ENCODE data around the gene FOXA2. TPM values are rescaled to one million over a fixed set of nuclear protein-coding genes. Genes with fewer than 3 reads are reported as not detected.

FOXA2 gene
- total and polyA plus RNA-seq, 9 of the 15 experiments (the other 6 are each of a cell fraction or from before 2014, with no cell fraction given) = 0.10 to 1.0 (median 0.25) TPM

DNA sequence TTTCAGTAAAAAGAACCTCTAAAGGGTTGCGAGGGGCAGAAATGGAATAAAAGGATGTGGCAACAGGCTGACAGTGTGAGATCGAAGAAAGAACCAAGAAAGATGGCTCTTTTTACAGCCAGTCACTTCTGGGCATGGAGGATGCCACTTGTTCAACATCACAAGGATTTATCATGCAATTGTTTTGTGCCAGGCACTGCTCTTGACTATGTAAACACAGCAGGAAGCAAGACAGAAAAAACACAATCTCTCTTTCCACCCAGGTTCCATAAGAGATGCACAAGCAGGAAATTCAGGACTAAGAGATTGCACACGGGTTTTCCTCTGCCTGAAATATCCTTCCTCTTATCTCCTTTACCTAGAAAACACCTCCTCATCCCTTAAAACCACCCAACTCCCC lies 38.0 kb downstream of the FOXA2 start:
- H2AFZ ChIP-seq (ENCODE audit: low read depth, low read length) = no peak overlapping the region
- H3K4me2 ChIP-seq (ENCODE audit: insufficient read depth, low read length) = no peak overlapping the region
- ATAC-seq (no peak), FAIRE-seq (no peak), DNase-seq (ENCODE audit: extremely low read depth in 1 of 4, low spot score in 3 of 4) (no peak)
- no TSS peak for BruUV-seq (replicated peaks)
- H3K9me3 ChIP-seq (replicated peaks; ENCODE audit: control insufficient read depth, insufficient read depth, low read depth, low read length) = no peaks in the 10 kb centered on the region
- in situ Hi-C loops (cut with MboI) (no loop called here), intact Hi-C loops (cut with micrococcal nuclease) (no loop called here)
- no peaks in the 10 kb centered on the region for H3K9me1 ChIP-seq (ENCODE audit: control insufficient read depth, insufficient read depth, low read length)
- no peaks in the 10 kb centered on the region; a peak in 1 of 5 replicates for H3K27me3 ChIP-seq (ENCODE audit: control insufficient read depth in 2 of 2, insufficient read depth in 2 of 2, low read length in 2 of 2)
- POLR2A ChIA-PET = no interaction called here
- TF ChIP-seq RBM25 (IDR thresholded peaks at IDR 0.05; ENCODE audit: low read depth, low read length, severe bottlenecking) (no peak), NR1H2 (CRISPR knock-in tag; IDR thresholded peaks at IDR 0.05) (no peak), HDGF (IDR thresholded peaks at IDR 0.05) (no peak), MTA1 (IDR thresholded peaks at IDR 0.05; ENCODE audit: borderline replicate concordance) (no peak), ZNF79 (CRISPR knock-in tag; IDR thresholded peaks at IDR 0.05; ENCODE audit: low read depth) (no peak), JUN (IDR thresholded peaks at IDR 0.05; ENCODE audit: borderline replicate concordance, low read depth, low read length) (no peak), JUN (CRISPR knock-in tag; IDR thresholded peaks at IDR 0.05; ENCODE audit: borderline replicate concordance) (no peak), MEF2A (IDR thresholded peaks at IDR 0.05; ENCODE audit: control insufficient read depth, low read depth, low read length) (no peak)
- TF ChIP-seq, protein P1, sequence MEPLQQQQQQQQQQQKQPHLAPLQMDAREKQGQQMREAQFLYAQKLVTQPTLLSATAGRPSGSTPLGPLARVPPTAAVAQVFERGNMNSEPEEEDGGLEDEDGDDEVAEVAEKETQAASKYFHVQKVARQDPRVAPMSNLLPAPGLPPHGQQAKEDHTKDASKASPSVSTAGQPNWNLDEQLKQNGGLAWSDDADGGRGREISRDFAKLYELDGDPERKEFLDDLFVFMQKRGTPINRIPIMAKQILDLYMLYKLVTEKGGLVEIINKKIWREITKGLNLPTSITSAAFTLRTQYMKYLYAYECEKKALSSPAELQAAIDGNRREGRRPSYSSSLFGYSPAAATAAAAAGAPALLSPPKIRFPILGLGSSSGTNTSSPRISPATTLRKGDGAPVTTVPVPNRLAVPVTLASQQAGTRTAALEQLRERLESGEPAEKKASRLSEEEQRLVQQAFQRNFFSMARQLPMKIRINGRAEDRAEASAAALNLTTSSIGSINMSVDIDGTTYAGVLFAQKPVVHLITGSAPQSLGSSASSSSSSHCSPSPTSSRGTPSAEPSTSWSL (CRISPR knock-in tag; IDR thresholded peaks at IDR 0.05; ENCODE audit: borderline replicate concordance) = no peak
- peaks cover 0 to 4% of the 10 kb centered on the region in 2 experiments; a peak in 3 of 5 replicates for H3K4me1 ChIP-seq (replicated peaks in 1 of 2; ENCODE audit: control insufficient read depth in 2 of 2, insufficient read depth in 2 of 2, low read length in 2 of 2)
- no peaks in the 10 kb centered on the region for H4K20me1 ChIP-seq (replicated peaks; ENCODE audit: control insufficient read depth, insufficient read depth, low read length)
- H3K36me3 ChIP-seq (ENCODE audit: control insufficient read depth, insufficient read depth, low read length) = no peaks in the 10 kb centered on the region
- H3K27ac ChIP-seq (ENCODE audit: extremely low read depth, low read depth, low read length) = no peak overlapping the region
- H3K9ac ChIP-seq (ENCODE audit: insufficient read depth in 1 of 2, low read depth in 2 of 2, low read length in 2 of 2) = no peak overlapping the region
- H3K79me2 ChIP-seq (ENCODE audit: control insufficient read depth, insufficient read depth, low read length) = no peaks in the 10 kb centered on the region
- CTCF ChIA-PET (ENCODE audit: low intra/inter-chr PET ratio) = no interaction called here
- no peak overlapping the region for H3K4me3 ChIP-seq
- 12% methylated on average over 3 of the region's 3 CpGs for WGBS (ENCODE audit: insufficient coverage, low coverage, missing lambda C conversion rate)

Data from K562 (cell line).